DMS 273 treated with DMSO at 0.1 percent for 48 hours (cell line): ENCODE results near the gene KATNAL1.
"Not testable (repeated sequence)": the region's sequence is repeated elsewhere in the genome, so short reads cannot be mapped to it uniquely, and the experiment has no call there.

Experiments used
- DNase-seq: peaks from one replicate; lab custom pipeline; 2025; lab: John Stamatoyannopoulos, UW

KATNAL1 gene

GRCh38 chr13:30211745-30212144 lies 95.6 kb downstream of the KATNAL1 start:
- no peak for DNase-seq

DNA sequence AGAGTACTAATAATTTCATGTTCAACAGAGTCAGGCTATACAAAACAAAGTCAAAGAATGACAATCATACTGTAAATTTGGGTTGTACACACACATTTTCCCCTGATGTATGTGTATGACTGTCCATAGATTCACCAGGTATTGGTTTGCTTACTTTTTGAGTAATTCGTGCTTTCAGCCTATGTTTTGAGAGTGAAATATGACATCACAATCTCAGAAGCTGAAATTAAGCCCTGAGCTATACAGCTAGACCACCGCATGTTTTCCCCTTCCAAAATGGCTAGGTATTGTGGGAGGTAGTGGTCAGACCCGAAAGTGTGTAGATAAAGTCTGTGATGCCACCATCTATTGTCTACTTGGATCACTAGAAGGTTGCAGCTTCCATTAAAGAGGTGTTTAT lies 102.8 kb downstream of the KATNAL1 start:
- no peak for DNase-seq

DNA sequence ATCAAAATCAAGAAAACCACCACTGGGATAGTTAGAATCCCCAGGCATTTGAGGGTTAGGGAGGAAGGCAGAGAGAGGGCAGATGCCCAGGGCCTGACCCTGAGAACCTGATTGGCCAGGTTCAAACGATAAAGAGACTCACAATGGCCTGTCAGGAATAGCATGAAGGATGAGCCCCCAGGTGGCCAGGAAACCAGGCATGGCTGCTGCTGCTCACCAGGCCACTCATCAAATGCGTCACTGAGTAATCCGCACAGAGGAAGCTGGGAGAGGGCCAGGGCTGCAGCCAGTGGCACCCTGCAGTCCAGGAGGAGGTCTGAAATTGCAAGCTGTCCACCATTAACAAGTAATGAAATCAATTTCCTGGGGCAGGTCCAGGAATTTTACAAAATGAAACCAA lies 111.3 kb downstream of the KATNAL1 start:
- no peak for DNase-seq

- DNase-seq = no peak
These were observed 112.4 kb downstream of the KATNAL1 start for GRCh38 chr13:30194906-30195305.

GRCh38 chr13:30193279-30194234 lies 113.8 kb downstream of the KATNAL1 start:
- no peak for DNase-seq

DNA sequence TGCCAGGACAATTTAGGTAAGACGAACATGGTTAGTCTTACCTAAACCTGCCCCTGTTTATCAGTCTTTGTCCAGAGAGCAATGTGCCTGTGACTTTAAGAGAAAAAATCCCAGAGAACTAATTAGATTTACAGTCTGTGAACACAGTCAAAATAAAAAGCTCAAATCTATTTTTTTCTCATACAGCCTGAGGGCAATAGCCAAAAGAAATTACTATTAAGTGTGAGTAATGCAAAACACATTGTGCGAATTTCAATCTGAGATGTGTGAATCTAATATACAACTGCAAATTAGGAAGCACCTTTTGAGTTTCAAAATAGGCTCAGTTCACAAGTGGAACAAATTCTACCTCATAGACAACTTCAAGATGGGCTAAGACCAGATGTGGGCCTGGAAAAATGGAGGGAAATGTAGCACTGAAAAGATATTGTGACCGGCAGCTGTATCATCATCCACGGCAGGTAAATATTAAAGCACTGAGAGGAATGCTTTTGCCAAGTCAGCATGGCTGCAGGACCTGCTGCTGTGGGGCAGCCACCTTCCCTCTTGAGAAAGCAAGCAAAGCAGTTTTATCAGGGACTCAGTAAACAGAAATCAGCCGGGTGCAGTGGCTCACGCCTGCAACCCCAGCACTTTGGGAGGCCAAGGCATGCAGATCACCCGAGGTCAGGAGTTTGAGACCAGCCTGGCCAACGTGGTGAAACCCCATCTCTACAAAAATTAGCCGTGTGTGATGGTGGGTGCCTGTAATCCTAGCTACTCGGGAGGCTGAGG lies 114.8 kb downstream of the KATNAL1 start:
- DNase-seq = no peak

DNA sequence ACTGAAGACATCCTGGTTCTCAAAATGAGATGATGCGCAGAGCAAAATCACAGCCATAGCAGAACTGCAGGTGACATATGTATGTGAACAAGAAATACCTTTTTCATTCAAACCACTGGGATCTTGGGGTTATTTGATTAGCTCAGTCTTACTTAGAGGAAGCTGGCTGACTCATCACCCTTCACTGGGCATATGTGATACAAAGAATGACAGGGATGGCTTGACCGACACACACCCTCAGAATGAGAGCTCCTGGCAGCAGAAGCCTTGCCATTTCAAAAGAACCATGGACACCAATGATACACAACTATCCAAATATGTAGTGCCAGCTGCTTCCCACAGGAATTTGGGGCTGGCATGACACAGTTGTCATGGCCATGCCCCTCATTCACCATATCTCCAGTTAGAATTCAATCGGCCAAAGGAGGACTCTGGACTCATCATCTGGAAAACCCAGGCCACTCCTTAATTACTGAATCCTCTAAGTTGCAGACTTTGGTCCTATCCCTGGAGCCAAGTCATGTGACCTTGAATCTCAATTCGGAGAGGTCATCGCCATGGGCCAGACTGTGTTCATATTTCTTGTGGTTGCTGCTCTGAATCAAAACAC lies 115.8 kb downstream of the KATNAL1 start:
- DNase-seq = no peak

DNA sequence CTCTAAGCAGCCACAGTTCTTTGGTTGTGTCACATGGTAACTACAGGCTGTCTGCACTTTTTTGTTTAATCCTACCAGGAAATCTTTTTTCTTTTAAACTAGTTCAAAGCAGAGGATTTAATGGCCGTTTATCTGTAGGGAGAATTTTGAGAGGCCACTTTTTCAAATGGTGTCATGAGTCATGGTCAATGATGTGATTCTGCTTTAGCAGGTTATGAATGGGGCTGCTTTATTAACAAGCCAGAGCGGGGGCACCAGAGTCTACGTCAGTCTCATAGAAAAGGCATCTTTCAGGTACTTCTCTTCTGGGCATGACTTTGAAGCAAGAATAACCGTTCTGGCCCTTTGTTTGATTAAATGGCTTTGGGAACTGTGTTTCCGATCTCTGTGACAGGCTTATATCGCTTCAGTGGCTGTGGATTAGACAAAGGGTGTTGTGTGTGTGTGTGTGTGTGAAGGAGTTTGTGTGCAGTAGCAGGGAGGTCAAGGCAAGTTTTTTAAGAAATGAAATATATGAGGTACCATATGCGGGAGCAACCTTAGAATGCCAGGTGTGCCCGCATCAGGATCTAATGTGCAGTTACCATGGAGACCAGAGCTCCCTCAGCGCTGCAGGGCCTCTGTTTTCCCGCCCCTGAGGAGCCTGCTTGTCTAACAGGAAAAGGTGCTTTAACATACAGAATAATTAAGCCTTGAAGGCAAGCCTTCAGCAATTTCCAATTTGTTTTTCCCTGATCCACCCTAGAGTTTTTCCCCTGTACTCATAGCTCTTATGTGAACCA lies 120.5 kb downstream of the KATNAL1 start:
- DNase-seq = no peak

GRCh38 chr13:30181888-30182651 lies 125.3 kb downstream of the KATNAL1 start:
- no peak for DNase-seq

- no peak for DNase-seq
These were observed 127.6 kb downstream of the KATNAL1 start for GRCh38 chr13:30179597-30180276.

GRCh38 chr13:30178976-30179375 lies 128.4 kb downstream of the KATNAL1 start:
- no peak for DNase-seq

DNA sequence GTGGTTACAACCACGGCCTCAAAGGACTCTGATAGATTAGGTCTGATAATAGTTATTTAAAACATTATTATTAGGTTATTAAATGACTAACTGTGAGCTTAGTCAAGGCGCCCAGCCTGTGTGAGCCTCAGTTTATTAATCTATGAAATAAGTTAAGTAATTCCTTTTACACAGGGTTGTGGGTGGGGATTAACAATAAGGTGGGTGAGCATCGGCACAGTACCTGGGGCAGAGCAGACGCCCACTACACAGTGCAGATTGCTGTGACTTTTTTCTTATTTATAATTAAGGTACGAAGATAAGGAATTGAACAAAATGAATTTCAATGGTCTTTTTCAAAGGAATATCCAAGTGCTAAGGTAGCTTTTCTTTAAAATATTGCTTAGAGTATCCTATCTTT lies 132.2 kb downstream of the KATNAL1 start:
- DNase-seq = no peak

GRCh38 chr13:30174250-30174649 lies 133.1 kb downstream of the KATNAL1 start:
- DNase-seq = not testable (repeated sequence)

- DNase-seq = no peak
These were observed 134.1 kb downstream of the KATNAL1 start for GRCh38 chr13:30173303-30173610.

GRCh38 chr13:30172593-30173302 lies 134.6 kb downstream of the KATNAL1 start:
- DNase-seq = no peak

- no peak for DNase-seq
These were observed 136.8 kb downstream of the KATNAL1 start for GRCh38 chr13:30170569-30170968.

DNA sequence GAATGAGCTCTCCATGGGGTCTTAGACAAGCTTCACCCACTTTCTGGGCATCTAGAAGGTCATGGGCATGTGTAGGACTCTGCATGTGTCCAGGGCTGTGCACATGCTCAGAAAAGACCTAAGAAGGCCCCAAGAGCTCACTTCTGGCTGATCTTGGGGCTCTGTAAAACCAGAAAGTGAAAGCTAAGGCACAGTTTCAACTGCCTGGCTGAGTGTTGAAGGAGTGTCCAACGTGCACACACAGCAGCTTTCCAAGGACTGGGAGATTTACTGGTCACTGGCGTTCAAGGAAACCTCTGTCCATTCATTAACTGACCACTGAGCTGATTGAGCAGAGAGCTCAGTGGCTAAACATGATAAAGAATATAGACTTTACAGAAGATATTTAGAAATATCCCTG lies 137.9 kb downstream of the KATNAL1 start:
- no peak for DNase-seq

DNA sequence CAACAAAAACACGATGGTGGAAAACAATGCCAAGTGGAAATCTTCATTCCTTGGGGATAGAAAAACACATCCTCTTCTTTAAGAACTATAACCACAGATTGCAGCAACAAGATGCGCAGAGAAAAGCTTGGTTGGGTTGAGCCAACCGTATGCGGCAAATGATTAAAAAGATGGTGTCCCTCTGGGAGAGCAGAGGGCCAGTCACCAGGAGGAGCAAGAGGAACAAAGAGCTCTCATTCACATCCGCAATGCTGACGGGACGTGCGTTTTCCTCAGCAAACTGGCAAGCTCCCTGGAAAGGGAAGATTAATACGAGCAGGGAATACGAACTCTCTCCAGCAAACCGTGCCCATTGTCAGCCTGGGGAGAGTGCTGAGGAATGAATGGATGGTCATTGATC lies 141.6 kb downstream of the KATNAL1 start:
- DNase-seq = no peak

DNA sequence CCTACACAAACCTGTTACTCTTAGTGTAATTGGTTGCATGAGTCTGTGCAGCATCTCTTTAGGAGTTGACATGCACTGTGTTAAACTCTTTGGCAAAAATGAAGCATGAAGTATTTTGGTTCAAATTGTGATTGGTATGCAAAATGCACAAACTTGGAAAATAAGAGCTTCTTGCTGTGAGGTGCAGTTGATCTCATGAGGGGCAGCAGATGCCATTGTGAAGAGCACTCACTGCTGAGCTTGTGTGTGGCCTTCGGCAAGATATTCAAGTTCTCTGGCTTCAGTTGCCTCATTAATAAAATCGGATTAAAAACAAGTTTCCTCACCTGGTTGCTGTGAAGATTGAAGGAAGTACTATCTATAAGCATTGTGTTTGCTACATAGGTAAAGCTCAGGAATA lies 142.3 kb downstream of the KATNAL1 start:
- DNase-seq = no peak

- no peak for DNase-seq
These were observed 143.2 kb downstream of the KATNAL1 start for GRCh38 chr13:30164146-30164545.
